ENCODE measurements around the gene SDC1. TPM values are rescaled to one million over a fixed set of nuclear protein-coding genes. Genes with fewer than 3 reads are reported as not detected.

The SDC1 gene
- total and polyA plus RNA-seq, 2 experiments from 2014 or later, result 92.3 to 107 TPM

DNA sequence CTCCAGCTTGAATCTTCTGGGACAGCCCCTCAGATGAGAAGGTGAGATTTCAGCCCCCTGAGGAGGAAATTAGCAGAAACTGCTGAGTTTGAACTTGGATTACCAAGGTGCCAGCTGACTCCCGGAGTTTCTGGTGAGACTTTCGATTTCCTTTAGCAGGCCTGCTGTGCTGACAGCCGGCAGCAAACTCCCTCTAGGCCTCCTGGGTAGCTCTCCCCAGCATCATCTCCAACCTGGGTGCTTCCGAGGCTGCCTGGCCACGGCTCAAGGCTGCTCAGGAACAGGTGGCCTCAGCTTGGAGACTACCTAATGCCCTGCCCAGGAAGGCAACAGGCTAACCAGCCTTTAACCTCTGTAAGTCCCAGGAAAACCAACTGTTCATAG is 16.5 kb downstream of the SDC1 start:
- WGBS (ENCODE audit: low lambda C conversion rate, missing lambda C conversion rate), result 18% methylated on average over 5 of the region's 5 CpGs
- TF ChIP-seq EZH2 (IDR thresholded peaks at IDR 0.05; ENCODE audit: borderline replicate concordance) (no peak), EZH2phosphoT487 (IDR thresholded peaks at IDR 0.05; ENCODE audit: low read depth, severe bottlenecking, unreplicated experiment) (no peak)
- TF ChIP-seq, protein P1, sequence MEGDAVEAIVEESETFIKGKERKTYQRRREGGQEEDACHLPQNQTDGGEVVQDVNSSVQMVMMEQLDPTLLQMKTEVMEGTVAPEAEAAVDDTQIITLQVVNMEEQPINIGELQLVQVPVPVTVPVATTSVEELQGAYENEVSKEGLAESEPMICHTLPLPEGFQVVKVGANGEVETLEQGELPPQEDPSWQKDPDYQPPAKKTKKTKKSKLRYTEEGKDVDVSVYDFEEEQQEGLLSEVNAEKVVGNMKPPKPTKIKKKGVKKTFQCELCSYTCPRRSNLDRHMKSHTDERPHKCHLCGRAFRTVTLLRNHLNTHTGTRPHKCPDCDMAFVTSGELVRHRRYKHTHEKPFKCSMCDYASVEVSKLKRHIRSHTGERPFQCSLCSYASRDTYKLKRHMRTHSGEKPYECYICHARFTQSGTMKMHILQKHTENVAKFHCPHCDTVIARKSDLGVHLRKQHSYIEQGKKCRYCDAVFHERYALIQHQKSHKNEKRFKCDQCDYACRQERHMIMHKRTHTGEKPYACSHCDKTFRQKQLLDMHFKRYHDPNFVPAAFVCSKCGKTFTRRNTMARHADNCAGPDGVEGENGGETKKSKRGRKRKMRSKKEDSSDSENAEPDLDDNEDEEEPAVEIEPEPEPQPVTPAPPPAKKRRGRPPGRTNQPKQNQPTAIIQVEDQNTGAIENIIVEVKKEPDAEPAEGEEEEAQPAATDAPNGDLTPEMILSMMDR (IDR thresholded peaks at IDR 0.05; ENCODE audit: poor library complexity), result no peak
- H4K20me1 ChIP-seq (ENCODE audit: insufficient read depth, poor library complexity, severe bottlenecking), result no peaks in the 10 kb centered on the region
- peak overlapping the region; percentile 66 for H3K4me2 ChIP-seq
- H3K27ac ChIP-seq, result peak overlapping the region; percentile 91
- H3K9me2 ChIP-seq (replicated peaks; ENCODE audit: insufficient read depth), result no peaks in the 10 kb centered on the region
- H3K36me3 ChIP-seq (replicated peaks; ENCODE audit: insufficient read depth, low read depth), result no peaks in the 10 kb centered on the region
- peaks cover 55% of the 10 kb centered on the region for H3K79me2 ChIP-seq
- peak; percentile 63 for DNase-seq (ENCODE audit: low spot score)
- no peaks in the 10 kb centered on the region for H3K27me3 ChIP-seq
- H3K4me1 ChIP-seq (ENCODE audit: insufficient read depth), result peaks cover 56% of the 10 kb centered on the region
- H2AFZ ChIP-seq, result no peak overlapping the region
- no peak overlapping the region for H3K4me3 ChIP-seq
- no peaks in the 10 kb centered on the region for H3K9me3 ChIP-seq (ENCODE audit: low read depth)

DNA sequence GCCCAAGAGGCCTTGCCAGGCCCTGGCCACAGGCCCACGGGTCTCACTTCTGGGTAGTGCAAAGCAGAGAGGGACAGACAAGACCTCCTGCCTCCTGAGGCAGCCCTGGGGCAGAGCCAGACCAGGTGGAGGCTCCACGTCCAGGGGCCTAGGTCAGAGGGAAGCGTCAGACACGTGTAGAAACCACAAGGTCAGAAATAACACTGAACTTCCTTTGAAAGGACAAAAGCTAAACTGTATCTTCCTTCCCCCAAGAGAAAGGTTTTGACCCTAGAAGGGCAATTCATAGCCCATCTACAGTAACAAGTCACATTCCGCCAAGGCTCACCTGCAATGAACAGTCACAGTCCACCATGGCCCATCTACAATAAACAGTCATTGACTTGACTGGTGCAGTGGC is 17.9 kb downstream of the SDC1 start:
- Histone ChIP-seq H3K4me2 (peak overlapping the region; percentile 56), H3K4me3 (no peak overlapping the region), H3K27me3 (no peaks in the 10 kb centered on the region), H3K36me3 (replicated peaks; ENCODE audit: insufficient read depth, low read depth) (no peaks in the 10 kb centered on the region), H4K20me1 (ENCODE audit: insufficient read depth, poor library complexity, severe bottlenecking) (no peaks in the 10 kb centered on the region), H2AFZ (no peak overlapping the region), H3K4me1 (ENCODE audit: insufficient read depth) (peaks cover 43% of the 10 kb centered on the region), H3K27ac (peak overlapping the region; percentile 91), H3K9me2 (replicated peaks; ENCODE audit: insufficient read depth) (no peaks in the 10 kb centered on the region), H3K9me3 (ENCODE audit: low read depth) (no peaks in the 10 kb centered on the region), H3K79me2 (peaks cover 48% of the 10 kb centered on the region)
- TF ChIP-seq, protein P1 (IDR thresholded peaks at IDR 0.05; ENCODE audit: poor library complexity), result no peak
- TF ChIP-seq EZH2phosphoT487 (IDR thresholded peaks at IDR 0.05; ENCODE audit: low read depth, severe bottlenecking, unreplicated experiment) (no peak), EZH2 (IDR thresholded peaks at IDR 0.05; ENCODE audit: borderline replicate concordance) (no peak)
- 86% methylated on average over 5 of the region's 5 CpGs for WGBS (ENCODE audit: low lambda C conversion rate, missing lambda C conversion rate)
- DNase-seq (ENCODE audit: low spot score), result no peak

DNA sequence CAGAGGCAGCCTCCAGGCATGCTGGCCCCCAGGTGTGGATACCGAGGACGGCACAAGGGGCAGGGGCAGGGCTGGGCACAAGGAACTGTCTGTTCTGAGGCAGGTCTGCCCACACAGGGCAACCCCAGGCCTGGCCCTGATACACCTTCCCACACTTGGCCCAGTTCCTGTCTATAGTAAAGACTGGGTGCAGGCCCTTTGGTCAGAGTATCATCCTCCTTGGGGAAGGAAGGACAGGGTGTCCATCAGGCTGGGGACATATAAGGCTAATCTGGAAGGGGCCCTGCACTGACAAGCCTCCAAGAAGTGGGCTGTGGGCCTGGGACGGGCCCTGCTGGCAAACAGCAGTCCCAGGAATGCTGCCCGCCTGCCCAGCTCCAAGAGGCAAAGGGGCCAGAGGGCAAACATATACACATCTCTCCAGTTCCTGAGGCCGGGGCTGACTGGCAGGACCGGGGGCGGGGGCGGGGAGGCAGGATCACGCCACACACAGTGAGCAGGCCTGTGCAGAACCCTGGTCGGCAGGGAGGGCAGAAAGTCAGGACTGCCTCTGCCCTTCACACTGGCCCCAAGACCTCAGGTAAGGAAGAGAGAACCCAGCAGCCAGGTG is 18.9 kb downstream of the SDC1 start:
- Histone ChIP-seq H3K79me2 (peaks cover 37% of the 10 kb centered on the region), H3K36me3 (replicated peaks; ENCODE audit: insufficient read depth, low read depth) (no peaks in the 10 kb centered on the region), H3K9me2 (replicated peaks; ENCODE audit: insufficient read depth) (no peaks in the 10 kb centered on the region), H3K27ac (peak overlapping the region; percentile 91), H3K9me3 (ENCODE audit: low read depth) (no peaks in the 10 kb centered on the region), H3K4me1 (ENCODE audit: insufficient read depth) (peaks cover 37% of the 10 kb centered on the region), H4K20me1 (ENCODE audit: insufficient read depth, poor library complexity, severe bottlenecking) (no peaks in the 10 kb centered on the region), H2AFZ (no peak overlapping the region), H3K4me2 (peak overlapping the region; percentile 56), H3K27me3 (no peaks in the 10 kb centered on the region), H3K4me3 (no peak overlapping the region)
- 74% methylated on average over 10 of the region's 10 CpGs for WGBS (ENCODE audit: low lambda C conversion rate, missing lambda C conversion rate)
- TF ChIP-seq EZH2phosphoT487 (IDR thresholded peaks at IDR 0.05; ENCODE audit: low read depth, severe bottlenecking, unreplicated experiment), result no peak
- TF ChIP-seq EZH2 (IDR thresholded peaks at IDR 0.05; ENCODE audit: borderline replicate concordance), result no peak
- TF ChIP-seq, protein P1 (IDR thresholded peaks at IDR 0.05; ENCODE audit: poor library complexity), result peak; percentile 19
- no peak for DNase-seq (ENCODE audit: low spot score)
